Measurements from ENCODE around the gene COX6B2.

- TF ChIP-seq CTCF (IDR thresholded peaks at IDR 0.05; ENCODE audit: insufficient read depth, low read depth, low read length) (no peak), EZH2 (IDR thresholded peaks at IDR 0.05; ENCODE audit: insufficient read depth, low read length) (no peak)
Observed at GRCh38 chr19:55321466-55322137, 32.9 kb downstream of the COX6B2 start.

Measured in astrocyte (in vitro differentiated cells and primary cell).